ENCODE results near the gene MGAT4A.

Gene MGAT4A

GRCh38 chr2:98569915-98570314 is 161.0 kb downstream of the MGAT4A start:
- no peak for DNase-seq

- peak; percentile 27 for DNase-seq
Observed at GRCh38 chr2:98569197-98569793, 161.6 kb downstream of the MGAT4A start.

Measured in eye (tissue), 1 donor.